ENCODE results near the gene LSM8. TPM values are rescaled to one million over a fixed set of nuclear protein-coding genes. Genes with fewer than 3 reads are reported as not detected.
"Not testable (repeated sequence)": the region's sequence is repeated elsewhere in the genome, so short reads cannot be mapped to it uniquely, and the experiment has no call there.

The LSM8 gene
- polyA plus RNA-seq, 3 donors: 15.9 to 23.3 (median 16.8) TPM

- 71 to 86% (median 84%) methylated on average over 2 of the region's 2 CpGs for WGBS, 3 donors
- no peak overlapping the region for H3K27ac ChIP-seq (ENCODE audit: low read depth, low read length)
These were observed 10.6 kb downstream of the LSM8 start for GRCh38 chr7:118194571-118194970.

GRCh38 chr7:118195837-118196474 lies 12.0 kb downstream of the LSM8 start:
- WGBS, 3 donors: 46 to 57% (median 52%) methylated on average over 6 of the region's 6 CpGs
- no peak overlapping the region for H3K27ac ChIP-seq (ENCODE audit: low read depth, low read length)

- 53 to 70% (median 69%) methylated on average over 2 of the region's 2 CpGs for WGBS, 3 donors
- H3K27ac ChIP-seq (ENCODE audit: low read depth, low read length): no peak overlapping the region
These were observed 18.1 kb downstream of the LSM8 start for GRCh38 chr7:118202061-118202460.

GRCh38 chr7:118214051-118214832 lies 30.3 kb downstream of the LSM8 start:
- no peak overlapping the region for H3K27ac ChIP-seq (ENCODE audit: low read depth, low read length)
- WGBS, 3 donors: 2 to 14% (median 12%) methylated on average over 49 of the region's 49 CpGs

- H3K27ac ChIP-seq (ENCODE audit: low read depth, low read length): no peak overlapping the region
- 34 to 46% (median 37%) methylated on average over 3 of the region's 3 CpGs for WGBS, 3 donors
These were observed 30.8 kb downstream of the LSM8 start for GRCh38 chr7:118214833-118215182.

- WGBS, 3 donors: 35 to 41% (median 37%) methylated on average over 1 of the region's 1 CpG
- no peak overlapping the region for H3K27ac ChIP-seq (ENCODE audit: low read depth, low read length)
These were observed 33.3 kb downstream of the LSM8 start for GRCh38 chr7:118217210-118217619.

- 61 to 77% (median 65%) methylated on average over 8 of the region's 8 CpGs for WGBS, 3 donors
- no peak overlapping the region for H3K27ac ChIP-seq (ENCODE audit: low read depth, low read length)
These were observed 34.6 kb downstream of the LSM8 start for GRCh38 chr7:118218413-118219156.

- no peak overlapping the region for H3K27ac ChIP-seq (ENCODE audit: low read depth, low read length)
- 85 to 89% (median 86%) methylated on average over 3 of the region's 3 CpGs for WGBS, 3 donors
These were observed 35.2 kb downstream of the LSM8 start for GRCh38 chr7:118219157-118219512.

- WGBS, 3 donors: 43 to 67% (median 55%) methylated on average over 3 of the region's 3 CpGs
- no peak overlapping the region for H3K27ac ChIP-seq (ENCODE audit: low read depth, low read length)
These were observed 36.6 kb downstream of the LSM8 start for GRCh38 chr7:118220583-118220982.

GRCh38 chr7:118222591-118222990 lies 38.6 kb downstream of the LSM8 start:
- 77 to 90% (median 87%) methylated on average over 1 of the region's 1 CpG for WGBS, 3 donors
- no peak overlapping the region for H3K27ac ChIP-seq (ENCODE audit: low read depth, low read length)

- 93 to 95% (median 94%) methylated on average over 18 of the region's 18 CpGs for WGBS, 3 donors
- no peak within 1 kb of the TSS for H3K27ac ChIP-seq (ENCODE audit: low read depth, low read length)
These were observed 40.6 kb downstream of the LSM8 start, which contains the start of gene ANKRD7 for GRCh38 chr7:118224521-118224920. ANKRD7 (plus strand) TSS chr7:118224704; CDS start chr7:118224831, 127 bp downstream.

- 78 to 100% (median 88%) methylated on average over 1 of the region's 1 CpG for WGBS, 3 donors
- H3K27ac ChIP-seq (ENCODE audit: low read depth, low read length): no peak overlapping the region
These were observed 48.9 kb downstream of the LSM8 start for GRCh38 chr7:118232837-118233236.

- WGBS, 3 donors: 84 to 92% (median 90%) methylated on average over 1 of the region's 1 CpG
- no peak overlapping the region for H3K27ac ChIP-seq (ENCODE audit: low read depth, low read length)
These were observed 49.8 kb downstream of the LSM8 start for GRCh38 chr7:118233799-118234198.

GRCh38 chr7:118239014-118239413 lies 55.0 kb downstream of the LSM8 start:
- no peak overlapping the region for H3K27ac ChIP-seq (ENCODE audit: low read depth, low read length)
- 80 to 93% (median 92%) methylated on average over 3 of the region's 3 CpGs for WGBS, 3 donors

- 77 to 99% (median 97%) methylated on average over 2 of the region's 2 CpGs for WGBS, 3 donors
- not testable (repeated sequence) for H3K27ac ChIP-seq (ENCODE audit: low read depth, low read length)
These were observed 56.4 kb downstream of the LSM8 start for GRCh38 chr7:118240320-118240719.

Other genes starting within 250 kb of the LSM8 start
- under 1 TPM; 0.10 to 0.67 (median 0.13) TPM for gene ANKRD7, start 40.5 kb downstream of the LSM8 start, polyA plus RNA-seq